ENCODE data around the gene NMS. TPM values are rescaled to one million over a fixed set of nuclear protein-coding genes. Genes with fewer than 3 reads are reported as not detected.

NMS gene
- total and polyA plus RNA-seq, 10 of the 15 experiments (the other 5 are each of a cell fraction or from before 2014, with no cell fraction given), result not detected

DNA sequence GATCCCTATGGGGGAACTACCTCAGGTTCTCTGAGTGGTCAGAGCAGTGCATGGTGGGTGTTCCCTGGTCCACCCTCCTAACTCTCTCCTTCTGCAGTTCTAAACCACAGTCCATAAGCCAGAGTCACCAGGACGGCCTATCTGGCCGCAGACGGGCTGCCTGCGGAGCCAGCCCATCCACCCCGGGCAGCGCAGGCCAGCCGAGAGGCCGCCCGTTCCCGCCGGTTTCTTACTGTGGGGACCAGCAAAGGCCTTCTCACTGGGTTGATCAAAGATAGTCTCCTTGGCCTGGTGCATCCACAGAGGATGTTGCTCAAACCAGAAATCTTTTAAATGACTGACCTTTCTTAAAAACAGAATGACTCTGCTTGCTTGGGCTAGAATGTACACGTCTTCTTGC is 43.2 kb upstream of the NMS start:
- FAIRE-seq (no peak), ATAC-seq (no peak), DNase-seq (ENCODE audit: low read depth, low spot score) (no peak)
- intact Hi-C loops (cut with micrococcal nuclease; ENCODE audit: unreplicated experiment), result no loop called here
- Histone ChIP-seq H3K9me3 (replicated peaks; ENCODE audit: control insufficient read depth, insufficient read depth, low read length) (no peaks in the 10 kb centered on the region; the same call in 1 of the 3 replicates), H3K9ac (ENCODE audit: control insufficient read depth, insufficient read depth, low read length) (no peak overlapping the region), H3K27ac (ENCODE audit: control insufficient read depth, insufficient read depth) (no peak overlapping the region), H3K79me2 (ENCODE audit: control insufficient read depth, insufficient read depth, low read length) (no peaks in the 10 kb centered on the region), H3K27me3 (replicated peaks in 1 of 2; ENCODE audit: control insufficient read depth in 2 of 2, insufficient read depth in 2 of 2, low read length in 1 of 2) (no peaks in the 10 kb centered on the region), H3K4me1 (ENCODE audit: control insufficient read depth, insufficient read depth, low read length) (no peaks in the 10 kb centered on the region), H4K20me1 (ENCODE audit: control insufficient read depth, insufficient read depth) (no peaks in the 10 kb centered on the region), H3K4me3 (no peak overlapping the region), H3K36me3 (ENCODE audit: control insufficient read depth in 2 of 2, insufficient read depth in 2 of 2, low read length in 1 of 2) (no peaks in the 10 kb centered on the region), H3K4me2 (ENCODE audit: control insufficient read depth, insufficient read depth) (no peak overlapping the region), H2AFZ (ENCODE audit: control insufficient read depth, low read depth, low read length) (no peak overlapping the region)
- WGBS (ENCODE audit: insufficient coverage, insufficient replicate concordance, low lambda C conversion rate, missing lambda C conversion rate), result 62% methylated on average over 12 of the region's 12 CpGs
- in situ Hi-C loops (cut with MboI), result loop anchor here (10.0 kb wide), 1 partner anchor 558 kb away; no protein-coding TSS in a partner anchor
- no TSS peak for BruUV-seq (replicated peaks)
- RAD21 ChIA-PET (ENCODE audit: unreplicated experiment), result no interaction called here
- CTCF ChIA-PET, result interaction anchor here (1.6 to 1.8 kb wide), 2 partner anchors 11 to 165 kb away, joined by 4 read pairs; no protein-coding TSS in a partner anchor
- SMC1A ChIA-PET (ENCODE audit: uncharacterized antibody, unreplicated experiment), result no interaction called here
- POLR2A ChIA-PET, result no interaction called here
- TF ChIP-seq, protein P1, sequence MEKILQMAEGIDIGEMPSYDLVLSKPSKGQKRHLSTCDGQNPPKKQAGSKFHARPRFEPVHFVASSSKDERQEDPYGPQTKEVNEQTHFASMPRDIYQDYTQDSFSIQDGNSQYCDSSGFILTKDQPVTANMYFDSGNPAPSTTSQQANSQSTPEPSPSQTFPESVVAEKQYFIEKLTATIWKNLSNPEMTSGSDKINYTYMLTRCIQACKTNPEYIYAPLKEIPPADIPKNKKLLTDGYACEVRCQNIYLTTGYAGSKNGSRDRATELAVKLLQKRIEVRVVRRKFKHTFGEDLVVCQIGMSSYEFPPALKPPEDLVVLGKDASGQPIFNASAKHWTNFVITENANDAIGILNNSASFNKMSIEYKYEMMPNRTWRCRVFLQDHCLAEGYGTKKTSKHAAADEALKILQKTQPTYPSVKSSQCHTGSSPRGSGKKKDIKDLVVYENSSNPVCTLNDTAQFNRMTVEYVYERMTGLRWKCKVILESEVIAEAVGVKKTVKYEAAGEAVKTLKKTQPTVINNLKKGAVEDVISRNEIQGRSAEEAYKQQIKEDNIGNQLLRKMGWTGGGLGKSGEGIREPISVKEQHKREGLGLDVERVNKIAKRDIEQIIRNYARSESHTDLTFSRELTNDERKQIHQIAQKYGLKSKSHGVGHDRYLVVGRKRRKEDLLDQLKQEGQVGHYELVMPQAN (conservative IDR thresholded peaks at IDR 0.05), result no peak
- TF ChIP-seq CEBPB (IDR thresholded peaks at IDR 0.05; ENCODE audit: borderline replicate concordance in 1 of 2, low read depth in 2 of 2, low read length in 2 of 2), result no peak
- no peak for TF ChIP-seq POLR2AphosphoS5 (IDR thresholded peaks at IDR 0.05; ENCODE audit: low read length)
- TF ChIP-seq GATAD2B (conservative IDR thresholded peaks at IDR 0.05; ENCODE audit: low read depth), result no peak
- no peak for TF ChIP-seq ZNF217 (IDR thresholded peaks at IDR 0.05)
- no peak for TF ChIP-seq ZNF207 (IDR thresholded peaks at IDR 0.05; ENCODE audit: borderline replicate concordance)
- no peak for TF ChIP-seq ZNF274 (IDR thresholded peaks at IDR 0.05; ENCODE audit: insufficient read depth, insufficient read length)
- TF ChIP-seq MEF2B (IDR thresholded peaks at IDR 0.05; ENCODE audit: partially characterized antibody, poor library complexity, severe bottlenecking), result no peak
- no peak for TF ChIP-seq EP300 (IDR thresholded peaks at IDR 0.05; ENCODE audit: borderline replicate concordance in 1 of 2, control insufficient read depth in 1 of 2, low read depth in 2 of 2, low read length in 2 of 2)
- TF ChIP-seq, protein P2, sequence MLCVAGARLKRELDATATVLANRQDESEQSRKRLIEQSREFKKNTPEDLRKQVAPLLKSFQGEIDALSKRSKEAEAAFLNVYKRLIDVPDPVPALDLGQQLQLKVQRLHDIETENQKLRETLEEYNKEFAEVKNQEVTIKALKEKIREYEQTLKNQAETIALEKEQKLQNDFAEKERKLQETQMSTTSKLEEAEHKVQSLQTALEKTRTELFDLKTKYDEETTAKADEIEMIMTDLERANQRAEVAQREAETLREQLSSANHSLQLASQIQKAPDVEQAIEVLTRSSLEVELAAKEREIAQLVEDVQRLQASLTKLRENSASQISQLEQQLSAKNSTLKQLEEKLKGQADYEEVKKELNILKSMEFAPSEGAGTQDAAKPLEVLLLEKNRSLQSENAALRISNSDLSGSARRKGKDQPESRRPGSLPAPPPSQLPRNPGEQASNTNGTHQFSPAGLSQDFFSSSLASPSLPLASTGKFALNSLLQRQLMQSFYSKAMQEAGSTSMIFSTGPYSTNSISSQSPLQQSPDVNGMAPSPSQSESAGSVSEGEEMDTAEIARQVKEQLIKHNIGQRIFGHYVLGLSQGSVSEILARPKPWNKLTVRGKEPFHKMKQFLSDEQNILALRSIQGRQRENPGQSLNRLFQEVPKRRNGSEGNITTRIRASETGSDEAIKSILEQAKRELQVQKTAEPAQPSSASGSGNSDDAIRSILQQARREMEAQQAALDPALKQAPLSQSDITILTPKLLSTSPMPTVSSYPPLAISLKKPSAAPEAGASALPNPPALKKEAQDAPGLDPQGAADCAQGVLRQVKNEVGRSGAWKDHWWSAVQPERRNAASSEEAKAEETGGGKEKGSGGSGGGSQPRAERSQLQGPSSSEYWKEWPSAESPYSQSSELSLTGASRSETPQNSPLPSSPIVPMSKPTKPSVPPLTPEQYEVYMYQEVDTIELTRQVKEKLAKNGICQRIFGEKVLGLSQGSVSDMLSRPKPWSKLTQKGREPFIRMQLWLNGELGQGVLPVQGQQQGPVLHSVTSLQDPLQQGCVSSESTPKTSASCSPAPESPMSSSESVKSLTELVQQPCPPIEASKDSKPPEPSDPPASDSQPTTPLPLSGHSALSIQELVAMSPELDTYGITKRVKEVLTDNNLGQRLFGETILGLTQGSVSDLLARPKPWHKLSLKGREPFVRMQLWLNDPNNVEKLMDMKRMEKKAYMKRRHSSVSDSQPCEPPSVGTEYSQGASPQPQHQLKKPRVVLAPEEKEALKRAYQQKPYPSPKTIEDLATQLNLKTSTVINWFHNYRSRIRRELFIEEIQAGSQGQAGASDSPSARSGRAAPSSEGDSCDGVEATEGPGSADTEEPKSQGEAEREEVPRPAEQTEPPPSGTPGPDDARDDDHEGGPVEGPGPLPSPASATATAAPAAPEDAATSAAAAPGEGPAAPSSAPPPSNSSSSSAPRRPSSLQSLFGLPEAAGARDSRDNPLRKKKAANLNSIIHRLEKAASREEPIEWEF (IDR thresholded peaks at IDR 0.05; ENCODE audit: insufficient replicate concordance, low read depth, low read length), result no peak
- TF ChIP-seq, protein P3, sequence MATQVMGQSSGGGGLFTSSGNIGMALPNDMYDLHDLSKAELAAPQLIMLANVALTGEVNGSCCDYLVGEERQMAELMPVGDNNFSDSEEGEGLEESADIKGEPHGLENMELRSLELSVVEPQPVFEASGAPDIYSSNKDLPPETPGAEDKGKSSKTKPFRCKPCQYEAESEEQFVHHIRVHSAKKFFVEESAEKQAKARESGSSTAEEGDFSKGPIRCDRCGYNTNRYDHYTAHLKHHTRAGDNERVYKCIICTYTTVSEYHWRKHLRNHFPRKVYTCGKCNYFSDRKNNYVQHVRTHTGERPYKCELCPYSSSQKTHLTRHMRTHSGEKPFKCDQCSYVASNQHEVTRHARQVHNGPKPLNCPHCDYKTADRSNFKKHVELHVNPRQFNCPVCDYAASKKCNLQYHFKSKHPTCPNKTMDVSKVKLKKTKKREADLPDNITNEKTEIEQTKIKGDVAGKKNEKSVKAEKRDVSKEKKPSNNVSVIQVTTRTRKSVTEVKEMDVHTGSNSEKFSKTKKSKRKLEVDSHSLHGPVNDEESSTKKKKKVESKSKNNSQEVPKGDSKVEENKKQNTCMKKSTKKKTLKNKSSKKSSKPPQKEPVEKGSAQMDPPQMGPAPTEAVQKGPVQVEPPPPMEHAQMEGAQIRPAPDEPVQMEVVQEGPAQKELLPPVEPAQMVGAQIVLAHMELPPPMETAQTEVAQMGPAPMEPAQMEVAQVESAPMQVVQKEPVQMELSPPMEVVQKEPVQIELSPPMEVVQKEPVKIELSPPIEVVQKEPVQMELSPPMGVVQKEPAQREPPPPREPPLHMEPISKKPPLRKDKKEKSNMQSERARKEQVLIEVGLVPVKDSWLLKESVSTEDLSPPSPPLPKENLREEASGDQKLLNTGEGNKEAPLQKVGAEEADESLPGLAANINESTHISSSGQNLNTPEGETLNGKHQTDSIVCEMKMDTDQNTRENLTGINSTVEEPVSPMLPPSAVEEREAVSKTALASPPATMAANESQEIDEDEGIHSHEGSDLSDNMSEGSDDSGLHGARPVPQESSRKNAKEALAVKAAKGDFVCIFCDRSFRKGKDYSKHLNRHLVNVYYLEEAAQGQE (IDR thresholded peaks at IDR 0.05; ENCODE audit: low read depth, low read length), result no peak
- no peak for TF ChIP-seq JUNB (IDR thresholded peaks at IDR 0.05)
- no peak for TF ChIP-seq CHD4 (IDR thresholded peaks at IDR 0.05)
- no peak for TF ChIP-seq MXI1 (IDR thresholded peaks at IDR 0.05; ENCODE audit: low read depth, low read length)
- TF ChIP-seq POLR2A (IDR thresholded peaks at IDR 0.05; ENCODE audit: low read depth, low read length), result no peak
